HPDE6-E6E7 (cell line): ENCODE data around the gene TNFRSF14.

Source experiments
- DNase-seq: peaks from one replicate; pipeline ENCODE4 v3.0.0; 2011; ENCODE audit warnings: missing footprints; ENCODE audit errors: extremely low spot score

TNFRSF14 gene

GRCh38 chr1:2602311-2602835, 46.2 kb downstream of the TNFRSF14 start:
- DNase-seq: no peak

GRCh38 chr1:2602866-2603520, 46.8 kb downstream of the TNFRSF14 start:
- no peak for DNase-seq

- no peak for DNase-seq
These were observed 47.5 kb downstream of the TNFRSF14 start for GRCh38 chr1:2603521-2604155.

- DNase-seq: no peak
These were observed 48.1 kb downstream of the TNFRSF14 start for GRCh38 chr1:2604156-2604843.

GRCh38 chr1:2604844-2605508, 48.8 kb downstream of the TNFRSF14 start:
- DNase-seq: no peak

- DNase-seq: no peak
These were observed 49.6 kb downstream of the TNFRSF14 start for GRCh38 chr1:2605509-2606395.

GRCh38 chr1:2606396-2606880, 50.3 kb downstream of the TNFRSF14 start:
- no peak for DNase-seq

GRCh38 chr1:2606881-2607621, 50.9 kb downstream of the TNFRSF14 start:
- DNase-seq: no peak

GRCh38 chr1:2607641-2608091, 51.5 kb downstream of the TNFRSF14 start:
- no peak for DNase-seq

GRCh38 chr1:2609319-2610035, 53.3 kb downstream of the TNFRSF14 start:
- no peak for DNase-seq

- no peak for DNase-seq
These were observed 54.1 kb downstream of the TNFRSF14 start for GRCh38 chr1:2610036-2610959.

GRCh38 chr1:2611031-2611501, 54.9 kb downstream of the TNFRSF14 start:
- peak; percentile 20 for DNase-seq

- DNase-seq: no peak
These were observed 55.7 kb downstream of the TNFRSF14 start for GRCh38 chr1:2611621-2612437.

- no peak for DNase-seq
These were observed 56.6 kb downstream of the TNFRSF14 start for GRCh38 chr1:2612591-2613365.
